Osteocyte (in vitro differentiated cells): ENCODE data around the gene ANKRD9. TPM values are rescaled to one million over a fixed set of nuclear protein-coding genes. Genes with fewer than 3 reads are reported as not detected.

ENCODE experiments used
- DNase-seq: peaks from one replicate; pipeline ENCODE4 v3.0.0; 2021; ENCODE audit warnings: mixed read lengths; ENCODE audit not compliant: unreplicated experiment; ENCODE audit errors: extremely low spot score
- H3K27ac Mint-ChIP-seq: one replicate; pipeline ENCODE4 v1.8.0; 2021; ENCODE audit warnings: mild to moderate bottlenecking, mixed read lengths; ENCODE audit not compliant: unreplicated experiment
- H3K27me3 Mint-ChIP-seq: one replicate; pipeline ENCODE4 v1.8.0; 2021; ENCODE audit warnings: mixed read lengths; ENCODE audit not compliant: unreplicated experiment
- H3K36me3 Mint-ChIP-seq: one replicate; pipeline ENCODE4 v1.8.0; 2021; ENCODE audit warnings: mixed read lengths; ENCODE audit not compliant: unreplicated experiment
- H3K4me1 Mint-ChIP-seq: one replicate; pipeline ENCODE4 v1.8.0; 2021; ENCODE audit warnings: mixed read lengths; ENCODE audit not compliant: unreplicated experiment
- H3K4me3 Mint-ChIP-seq: one replicate; pipeline ENCODE4 v1.8.0; 2021; ENCODE audit warnings: mild to moderate bottlenecking, moderate library complexity, mixed read lengths; ENCODE audit not compliant: unreplicated experiment
- H3K9me3 Mint-ChIP-seq: one replicate; pipeline ENCODE4 v1.8.0; 2021; ENCODE audit warnings: mixed read lengths; ENCODE audit not compliant: unreplicated experiment
- total RNA-seq: library from RNA; stranded (reverse); gene quantifications from 2 replicates; pipeline ENCODE4 v1.2.1, GENCODE V29; 2021
- TF ChIP-seq, protein P1 (sequence below): fragments of 200-600 bp; sonication (generic); IDR thresholded peaks from 2 replicates; pipeline ENCODE4 v1.5.0; 2021; ENCODE audit warnings: antibody characterized with exemption, mild to moderate bottlenecking, moderate library complexity

The ANKRD9 gene
- total RNA-seq, 1 donor from 2014 or later, result 13.6 TPM

DNA sequence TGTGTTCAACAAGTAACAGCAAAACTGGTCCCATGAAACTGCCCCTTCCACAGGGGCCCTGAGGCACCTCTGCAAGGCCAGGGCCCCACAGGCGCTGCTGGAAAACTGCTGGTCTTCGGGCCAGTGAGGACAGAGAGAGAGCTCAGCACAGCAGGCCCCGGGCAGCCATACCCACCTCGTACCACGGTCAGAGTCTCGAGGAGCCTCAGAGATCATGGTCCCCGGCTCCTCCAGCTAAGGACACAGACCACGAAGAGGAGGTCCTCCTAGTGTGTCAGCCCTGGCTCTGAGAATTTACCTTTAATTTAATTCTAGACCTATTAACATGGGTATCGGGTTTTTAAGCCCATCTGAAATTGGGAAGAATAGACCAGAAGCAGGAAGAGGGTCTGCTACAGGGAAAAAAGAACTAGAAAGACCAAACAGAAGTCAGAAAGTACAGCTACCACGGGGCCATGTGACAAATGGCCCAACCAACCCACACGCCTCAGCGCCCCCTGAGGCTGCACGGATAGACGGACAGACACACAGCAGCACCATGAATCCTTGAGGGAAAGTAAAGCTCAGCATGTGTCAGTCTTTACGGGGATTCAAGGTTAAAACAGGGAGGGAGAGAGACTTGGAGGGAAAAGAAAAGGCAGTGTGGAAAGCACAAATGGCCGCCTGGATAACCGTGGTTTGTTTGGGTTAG lies 22.9 kb downstream of the ANKRD9 start:
- no peak overlapping the region for H3K27ac Mint-ChIP-seq
- peaks cover 7% of the 10 kb centered on the region for H3K4me1 Mint-ChIP-seq
- H3K36me3 Mint-ChIP-seq, result peaks cover 13% of the 10 kb centered on the region
- DNase-seq, result no peak
- H3K9me3 Mint-ChIP-seq, result no peaks in the 10 kb centered on the region
- H3K27me3 Mint-ChIP-seq, result no peaks in the 10 kb centered on the region
- TF ChIP-seq, protein P1, sequence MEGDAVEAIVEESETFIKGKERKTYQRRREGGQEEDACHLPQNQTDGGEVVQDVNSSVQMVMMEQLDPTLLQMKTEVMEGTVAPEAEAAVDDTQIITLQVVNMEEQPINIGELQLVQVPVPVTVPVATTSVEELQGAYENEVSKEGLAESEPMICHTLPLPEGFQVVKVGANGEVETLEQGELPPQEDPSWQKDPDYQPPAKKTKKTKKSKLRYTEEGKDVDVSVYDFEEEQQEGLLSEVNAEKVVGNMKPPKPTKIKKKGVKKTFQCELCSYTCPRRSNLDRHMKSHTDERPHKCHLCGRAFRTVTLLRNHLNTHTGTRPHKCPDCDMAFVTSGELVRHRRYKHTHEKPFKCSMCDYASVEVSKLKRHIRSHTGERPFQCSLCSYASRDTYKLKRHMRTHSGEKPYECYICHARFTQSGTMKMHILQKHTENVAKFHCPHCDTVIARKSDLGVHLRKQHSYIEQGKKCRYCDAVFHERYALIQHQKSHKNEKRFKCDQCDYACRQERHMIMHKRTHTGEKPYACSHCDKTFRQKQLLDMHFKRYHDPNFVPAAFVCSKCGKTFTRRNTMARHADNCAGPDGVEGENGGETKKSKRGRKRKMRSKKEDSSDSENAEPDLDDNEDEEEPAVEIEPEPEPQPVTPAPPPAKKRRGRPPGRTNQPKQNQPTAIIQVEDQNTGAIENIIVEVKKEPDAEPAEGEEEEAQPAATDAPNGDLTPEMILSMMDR, result no peak
- H3K4me3 Mint-ChIP-seq, result no peak overlapping the region

DNA sequence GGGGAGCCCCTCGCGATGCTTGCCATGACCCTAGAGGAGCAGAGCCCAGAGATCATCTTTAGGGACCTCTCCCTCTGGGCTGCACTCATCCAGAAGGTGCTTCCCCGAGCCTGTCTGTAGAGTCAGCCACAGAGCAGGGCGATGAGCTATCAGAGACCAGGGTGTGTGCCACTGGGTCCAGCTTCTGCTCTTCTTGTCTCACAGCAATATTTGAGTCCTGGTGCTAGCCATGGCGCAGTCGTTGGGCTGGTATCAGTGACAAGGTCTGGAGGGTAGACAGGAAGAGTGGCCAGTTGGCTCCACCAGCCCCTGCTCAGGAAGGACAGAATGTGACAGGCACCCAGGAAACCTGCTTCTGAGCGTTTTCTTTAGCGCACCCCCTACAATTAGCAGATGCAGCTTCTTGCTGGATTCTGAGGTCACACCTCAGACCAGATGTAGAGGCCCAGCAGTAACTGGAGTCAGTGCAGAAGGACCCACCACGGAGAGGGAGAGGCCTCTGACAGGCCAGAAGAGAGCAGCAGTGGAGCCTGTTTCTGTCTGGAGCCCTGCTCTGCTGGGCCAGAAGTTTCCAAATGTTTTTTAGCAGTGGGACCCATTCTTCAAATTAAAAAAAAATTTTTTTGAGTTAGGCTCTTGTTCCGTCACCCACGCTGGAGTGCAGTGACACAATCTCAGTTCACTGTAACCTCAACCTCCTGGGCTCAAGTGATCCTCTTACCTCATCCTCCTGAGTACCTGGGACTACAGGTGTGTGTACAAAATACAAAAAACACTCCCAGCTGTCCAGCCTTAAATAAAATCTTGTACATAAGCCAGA lies 23.7 kb downstream of the ANKRD9 start:
- Mint-ChIP-seq H3K27ac (no peak overlapping the region), H3K27me3 (no peaks in the 10 kb centered on the region), H3K36me3 (peaks cover 13% of the 10 kb centered on the region), H3K4me3 (no peak overlapping the region), H3K9me3 (no peaks in the 10 kb centered on the region), H3K4me1 (peaks cover 7% of the 10 kb centered on the region)
- DNase-seq, result no peak
- TF ChIP-seq, protein P1, result no peak

DNA sequence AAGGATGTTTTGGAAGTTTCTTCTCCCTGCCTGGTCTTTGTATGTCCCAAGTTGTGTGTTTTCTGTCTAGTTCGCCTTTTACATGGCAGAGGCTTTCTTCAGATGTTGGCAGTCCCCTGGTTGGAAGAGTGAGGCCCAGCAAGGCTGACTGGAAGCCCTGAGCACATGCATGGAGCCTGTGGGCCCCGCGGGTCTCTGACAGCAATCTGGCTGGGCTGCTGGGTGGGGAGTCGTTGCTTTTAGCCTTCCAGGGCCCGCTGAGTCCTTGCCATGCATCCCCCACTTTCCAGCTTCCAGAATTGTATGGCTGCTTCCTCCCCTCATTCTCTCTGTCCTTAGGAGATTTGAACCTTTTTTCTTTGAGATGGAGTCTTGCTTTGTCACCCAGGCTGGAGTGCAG lies 25.3 kb downstream of the ANKRD9 start:
- peaks cover 7% of the 10 kb centered on the region for H3K4me1 Mint-ChIP-seq
- no peak overlapping the region for H3K4me3 Mint-ChIP-seq
- no peak overlapping the region for H3K27ac Mint-ChIP-seq
- H3K27me3 Mint-ChIP-seq, result no peaks in the 10 kb centered on the region
- no peak for DNase-seq
- H3K36me3 Mint-ChIP-seq, result peaks cover 17% of the 10 kb centered on the region
- no peaks in the 10 kb centered on the region for H3K9me3 Mint-ChIP-seq
- TF ChIP-seq, protein P1, result no peak

DNA sequence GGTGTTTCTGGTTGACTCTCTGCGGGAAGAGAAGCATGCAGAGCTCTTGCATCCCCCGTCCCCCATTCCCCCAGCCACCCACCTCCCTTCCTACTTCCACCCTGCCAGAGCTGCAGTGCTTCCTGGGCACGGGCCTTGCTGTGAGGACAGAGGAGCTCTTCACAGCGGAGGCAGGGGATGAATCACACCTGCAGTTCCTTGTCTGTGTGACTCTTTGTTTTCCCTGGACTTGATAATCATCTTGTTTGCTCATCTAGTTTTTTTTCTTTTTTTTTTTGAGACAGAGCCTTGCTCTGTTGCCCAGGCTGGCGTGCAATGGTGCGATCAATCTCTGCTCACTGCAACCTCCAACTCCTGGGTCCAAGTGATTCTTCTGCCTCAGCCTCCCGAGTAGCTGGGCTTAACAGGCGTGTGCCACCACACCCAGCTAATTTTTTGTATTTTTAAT lies 27.8 kb downstream of the ANKRD9 start:
- Mint-ChIP-seq H3K9me3 (no peaks in the 10 kb centered on the region), H3K27ac (no peak overlapping the region), H3K4me1 (peaks cover 5% of the 10 kb centered on the region), H3K36me3 (peaks cover 15% of the 10 kb centered on the region), H3K27me3 (no peaks in the 10 kb centered on the region), H3K4me3 (no peak overlapping the region)
- DNase-seq, result no peak
- TF ChIP-seq, protein P1, result no peak

DNA sequence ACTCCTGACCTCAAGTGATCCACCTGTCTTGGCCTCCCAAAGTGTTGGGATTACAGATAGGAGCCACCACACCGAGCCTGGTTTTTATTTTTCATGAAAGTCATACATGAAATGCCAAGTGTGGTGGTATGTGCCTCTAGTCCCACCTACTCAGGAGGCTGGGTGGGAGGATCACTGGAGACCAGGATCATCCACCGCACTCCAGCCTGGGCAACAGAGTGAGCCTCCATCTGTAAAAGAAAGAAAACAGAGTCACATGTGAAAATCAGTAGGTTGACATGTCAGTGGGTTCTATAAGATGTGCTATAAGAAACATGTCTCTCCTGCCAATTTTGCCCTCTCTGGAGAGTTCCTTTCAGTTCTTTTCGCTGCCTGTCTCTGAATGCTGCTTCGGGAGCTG lies 28.2 kb downstream of the ANKRD9 start:
- no peak overlapping the region for H3K4me3 Mint-ChIP-seq
- TF ChIP-seq, protein P1, result no peak
- H3K27ac Mint-ChIP-seq, result no peak overlapping the region
- no peak for DNase-seq
- H3K36me3 Mint-ChIP-seq, result peaks cover 12% of the 10 kb centered on the region
- no peaks in the 10 kb centered on the region for H3K9me3 Mint-ChIP-seq
- no peaks in the 10 kb centered on the region for H3K27me3 Mint-ChIP-seq
- H3K4me1 Mint-ChIP-seq, result peaks cover 3% of the 10 kb centered on the region
